ENCODE measurements around the gene WASF3. TPM values are rescaled to one million over a fixed set of nuclear protein-coding genes. Genes with fewer than 3 reads are reported as not detected.

The WASF3 gene
- total RNA-seq, 1 experiment from 2014 or later: 4.6 TPM

DNA sequence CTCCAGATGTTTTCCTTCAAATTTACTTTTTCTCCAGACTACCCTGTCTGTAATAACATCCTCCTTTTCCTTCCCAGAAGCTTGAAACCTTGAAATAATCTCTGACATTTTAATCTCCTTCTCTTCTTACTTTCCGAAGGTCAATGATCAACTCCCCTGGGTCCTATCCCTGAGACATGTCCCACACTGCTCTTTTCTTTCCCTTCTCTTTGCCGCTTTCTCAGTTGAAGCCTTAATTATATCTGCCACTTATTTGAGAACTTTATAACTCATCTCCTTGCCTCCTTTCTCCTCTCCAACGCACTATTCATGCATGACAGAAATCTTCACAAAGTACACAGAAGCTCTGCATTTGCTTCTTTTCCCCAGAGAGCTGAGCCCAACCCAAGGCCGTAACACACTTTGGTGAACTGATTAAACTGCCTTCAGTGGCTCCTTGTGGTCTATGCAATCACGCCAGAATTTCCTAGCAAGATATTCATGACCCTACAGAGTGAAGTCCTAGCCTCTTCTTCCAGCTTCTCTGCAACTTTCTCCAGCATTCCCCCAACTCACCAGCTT lies 9.2 kb upstream of the WASF3 start:
- Histone ChIP-seq H3K4me1 (ENCODE audit: insufficient read depth, low read length, poor library complexity, severe bottlenecking) (no peaks in the 10 kb centered on the region), H3K9me3 (ENCODE audit: low read depth, low read length, poor library complexity, severe bottlenecking) (no peaks in the 10 kb centered on the region), H3K27me3 (replicated peaks; ENCODE audit: insufficient read depth, low read depth, low read length, poor library complexity) (peaks cover 30% of the 10 kb centered on the region), H3K27ac (ENCODE audit: low read depth, low read length, poor library complexity, severe bottlenecking) (no peak overlapping the region), H3K36me3 (ENCODE audit: insufficient read depth, low read length, poor library complexity, severe bottlenecking) (no peaks in the 10 kb centered on the region), H3K4me3 (ENCODE audit: low read depth, low read length, poor library complexity, severe bottlenecking) (no peak overlapping the region)
- POLR2A ChIA-PET (ENCODE audit: low non-redundant PET): no interaction called here
- TF ChIP-seq EZH2 (IDR thresholded peaks at IDR 0.05; ENCODE audit: borderline replicate concordance, low read depth, low read length, poor library complexity, severe bottlenecking): no peak
- TF ChIP-seq, protein P1, sequence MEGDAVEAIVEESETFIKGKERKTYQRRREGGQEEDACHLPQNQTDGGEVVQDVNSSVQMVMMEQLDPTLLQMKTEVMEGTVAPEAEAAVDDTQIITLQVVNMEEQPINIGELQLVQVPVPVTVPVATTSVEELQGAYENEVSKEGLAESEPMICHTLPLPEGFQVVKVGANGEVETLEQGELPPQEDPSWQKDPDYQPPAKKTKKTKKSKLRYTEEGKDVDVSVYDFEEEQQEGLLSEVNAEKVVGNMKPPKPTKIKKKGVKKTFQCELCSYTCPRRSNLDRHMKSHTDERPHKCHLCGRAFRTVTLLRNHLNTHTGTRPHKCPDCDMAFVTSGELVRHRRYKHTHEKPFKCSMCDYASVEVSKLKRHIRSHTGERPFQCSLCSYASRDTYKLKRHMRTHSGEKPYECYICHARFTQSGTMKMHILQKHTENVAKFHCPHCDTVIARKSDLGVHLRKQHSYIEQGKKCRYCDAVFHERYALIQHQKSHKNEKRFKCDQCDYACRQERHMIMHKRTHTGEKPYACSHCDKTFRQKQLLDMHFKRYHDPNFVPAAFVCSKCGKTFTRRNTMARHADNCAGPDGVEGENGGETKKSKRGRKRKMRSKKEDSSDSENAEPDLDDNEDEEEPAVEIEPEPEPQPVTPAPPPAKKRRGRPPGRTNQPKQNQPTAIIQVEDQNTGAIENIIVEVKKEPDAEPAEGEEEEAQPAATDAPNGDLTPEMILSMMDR (conservative IDR thresholded peaks at IDR 0.05; ENCODE audit: low read depth, low read length): no peak
- BruUV-seq (replicated peaks): no TSS peak
- CTCF ChIA-PET: no interaction called here
- no peak for DNase-seq (ENCODE audit: low spot score)
- intact Hi-C loops (cut with micrococcal nuclease; ENCODE audit: unreplicated experiment): no loop called here

DNA sequence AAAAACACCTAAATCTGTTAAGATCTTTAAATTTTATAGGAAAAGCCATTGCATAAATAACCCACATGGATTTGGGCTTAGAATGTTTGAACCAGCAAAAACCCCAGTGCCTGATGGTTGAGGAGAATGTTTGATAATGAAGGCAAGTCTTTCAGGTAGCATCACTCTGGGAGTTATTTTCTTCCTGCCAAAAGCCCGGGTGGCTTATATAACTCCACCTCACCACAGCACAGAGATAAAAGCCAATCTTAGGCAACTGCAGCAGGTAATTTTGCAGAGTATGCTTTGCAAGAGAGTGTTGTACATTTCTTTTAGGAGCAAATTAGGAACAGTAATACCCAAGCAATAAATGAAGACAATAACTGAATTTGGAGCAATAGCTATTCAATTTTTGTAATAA lies 7.8 kb upstream of the WASF3 start:
- intact Hi-C loops (cut with micrococcal nuclease; ENCODE audit: unreplicated experiment): no loop called here
- no peaks in the 10 kb centered on the region for H3K4me1 ChIP-seq (ENCODE audit: insufficient read depth, low read length, poor library complexity, severe bottlenecking)
- POLR2A ChIA-PET (ENCODE audit: low non-redundant PET): no interaction called here
- peaks cover 29% of the 10 kb centered on the region for H3K27me3 ChIP-seq (replicated peaks; ENCODE audit: insufficient read depth, low read depth, low read length, poor library complexity)
- BruUV-seq (replicated peaks): no TSS peak
- no peak overlapping the region for H3K4me3 ChIP-seq (ENCODE audit: low read depth, low read length, poor library complexity, severe bottlenecking)
- no peaks in the 10 kb centered on the region for H3K9me3 ChIP-seq (ENCODE audit: low read depth, low read length, poor library complexity, severe bottlenecking)
- no peaks in the 10 kb centered on the region for H3K36me3 ChIP-seq (ENCODE audit: insufficient read depth, low read length, poor library complexity, severe bottlenecking)
- CTCF ChIA-PET: no interaction called here
- no peak for DNase-seq (ENCODE audit: low spot score)
- H3K27ac ChIP-seq (ENCODE audit: low read depth, low read length, poor library complexity, severe bottlenecking): no peak overlapping the region
- TF ChIP-seq, protein P1 (conservative IDR thresholded peaks at IDR 0.05; ENCODE audit: low read depth, low read length): no peak
- TF ChIP-seq EZH2 (IDR thresholded peaks at IDR 0.05; ENCODE audit: borderline replicate concordance, low read depth, low read length, poor library complexity, severe bottlenecking): no peak

DNA sequence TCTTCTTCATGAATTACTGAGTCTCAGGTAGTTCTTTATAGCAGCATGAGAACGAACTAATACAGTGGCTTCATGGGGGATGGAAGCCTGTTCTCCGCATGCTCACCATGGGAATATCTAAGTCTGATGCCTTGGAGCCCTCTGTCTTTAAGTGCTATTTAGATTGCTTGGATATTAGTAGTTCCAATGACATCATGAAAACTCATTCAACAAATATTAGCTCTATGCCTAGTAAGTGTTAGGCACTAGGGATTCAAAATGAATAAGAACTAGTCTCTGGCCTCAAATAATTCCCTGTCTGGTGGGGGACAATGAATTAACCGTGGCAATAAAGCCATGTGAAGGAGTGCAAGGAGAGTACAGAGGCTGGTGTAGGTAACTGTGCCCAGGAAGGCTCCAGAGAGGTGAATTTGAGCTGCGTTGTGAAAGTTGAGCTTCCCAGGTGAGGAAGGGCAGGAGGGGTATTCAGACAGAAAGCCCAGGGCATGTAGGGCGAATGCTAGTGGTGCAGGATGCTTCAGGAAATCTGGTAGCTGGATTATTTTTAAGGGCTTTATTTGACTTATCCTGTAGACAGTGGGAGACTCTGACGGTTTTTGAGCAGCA lies 6.1 kb upstream of the WASF3 start:
- no TSS peak for BruUV-seq (replicated peaks)
- no peak overlapping the region for H3K4me3 ChIP-seq (ENCODE audit: low read depth, low read length, poor library complexity, severe bottlenecking)
- H3K4me1 ChIP-seq (ENCODE audit: insufficient read depth, low read length, poor library complexity, severe bottlenecking): no peaks in the 10 kb centered on the region
- intact Hi-C loops (cut with micrococcal nuclease; ENCODE audit: unreplicated experiment): no loop called here
- TF ChIP-seq, protein P1 (conservative IDR thresholded peaks at IDR 0.05; ENCODE audit: low read depth, low read length): no peak
- no peak for TF ChIP-seq EZH2 (IDR thresholded peaks at IDR 0.05; ENCODE audit: borderline replicate concordance, low read depth, low read length, poor library complexity, severe bottlenecking)
- H3K27me3 ChIP-seq (replicated peaks; ENCODE audit: insufficient read depth, low read depth, low read length, poor library complexity): peaks cover 35% of the 10 kb centered on the region
- no peaks in the 10 kb centered on the region for H3K36me3 ChIP-seq (ENCODE audit: insufficient read depth, low read length, poor library complexity, severe bottlenecking)
- no peak overlapping the region for H3K27ac ChIP-seq (ENCODE audit: low read depth, low read length, poor library complexity, severe bottlenecking)
- H3K9me3 ChIP-seq (ENCODE audit: low read depth, low read length, poor library complexity, severe bottlenecking): no peaks in the 10 kb centered on the region
- CTCF ChIA-PET: interaction anchor here (0.7 kb wide), 1 partner anchor 13 kb away, joined by 3 read pairs; no protein-coding TSS in a partner anchor
- no peak for DNase-seq (ENCODE audit: low spot score)
- POLR2A ChIA-PET (ENCODE audit: low non-redundant PET): no interaction called here

Measured in A673 (cell line).